SK-N-SH treated with all-trans-retinoic acid at 6 μM for 48 hours (cell line): Measurements from ENCODE around the gene TTC28.

Experiments used
- ATAC-seq: fragments of 200-7000 bp; cut with Tn5 transposase; 3 replicates; pipeline ENCODE4 v1.9.1; 2020; ENCODE audit warnings: mild to moderate bottlenecking, moderate library complexity
- ARNTL ChIP-seq: fragments of 450-650 bp; formaldehyde crosslinking; IDR thresholded peaks from 2 replicates; pipeline ENCODE4 v1.5.0; 2020; ENCODE audit warnings: low read depth, mild to moderate bottlenecking, moderate library complexity, borderline replicate concordance
- BACH2 ChIP-seq: fragments of 250-450 bp; sonication (Bioruptor Pico); IDR thresholded peaks from 2 replicates; pipeline ENCODE4 v1.9.0; 2021; ENCODE audit warnings: mild to moderate bottlenecking, borderline replicate concordance
- CSDC2 ChIP-seq: fragments of 250-450 bp; sonication (Bioruptor Pico); IDR thresholded peaks from 2 replicates; pipeline ENCODE4 v1.5.0; 2020; ENCODE audit warnings: mild to moderate bottlenecking, moderate library complexity
- GLIS3 ChIP-seq: fragments of 250-450 bp; sonication (Bioruptor Pico); IDR thresholded peaks from 2 replicates; pipeline ENCODE4 v1.5.0; 2020; ENCODE audit warnings: mild to moderate bottlenecking, moderate library complexity
- ISL1 ChIP-seq: fragments of 250-450 bp; sonication (Bioruptor Pico); IDR thresholded peaks from 2 replicates; pipeline ENCODE4 v2.1.2; 2022; ENCODE audit warnings: mild to moderate bottlenecking, moderate library complexity
- OSR1 ChIP-seq: fragments of 250-450 bp; sonication (Bioruptor Pico); IDR thresholded peaks from 2 replicates; pipeline ENCODE4 v1.8.0; 2022; ENCODE audit warnings: moderate library complexity, mild to moderate bottlenecking, inconsistent platforms
- RARB ChIP-seq: fragments of 250-450 bp; sonication (Bioruptor Pico); IDR thresholded peaks from 2 replicates; pipeline ENCODE4 v1.8.0; 2021; ENCODE audit warnings: mild to moderate bottlenecking, moderate library complexity
- ZC3H10 ChIP-seq: fragments of 250-450 bp; sonication (Bioruptor Pico); IDR thresholded peaks from 2 replicates; pipeline ENCODE4 v1.5.1; 2021; ENCODE audit warnings: mild to moderate bottlenecking, moderate library complexity
- ZFP3 ChIP-seq: fragments of 250-450 bp; sonication (Bioruptor Pico); IDR thresholded peaks from 2 replicates; pipeline ENCODE4 v1.5.0; 2020; ENCODE audit warnings: mild to moderate bottlenecking, moderate library complexity
- ZNF565 ChIP-seq: fragments of 450-650 bp; formaldehyde crosslinking; conservative IDR thresholded peaks from 2 replicates; pipeline ENCODE4 v1.5.0; 2020; ENCODE audit warnings: low read depth, mild to moderate bottlenecking, moderate library complexity
- ZNF70 ChIP-seq: fragments of 450-650 bp; formaldehyde crosslinking; IDR thresholded peaks from 2 replicates; pipeline ENCODE4 v1.5.0; 2020; ENCODE audit warnings: mild to moderate bottlenecking, moderate library complexity
- ZNF8 ChIP-seq: fragments of 450-650 bp; formaldehyde crosslinking; IDR thresholded peaks from 2 replicates; pipeline ENCODE4 v1.5.0; 2020; ENCODE audit warnings: mild to moderate bottlenecking, moderate library complexity
- TF ChIP-seq, protein P1 (sequence below): fragments of 250-450 bp; sonication (Bioruptor Pico); IDR thresholded peaks from 2 replicates; pipeline ENCODE4 v1.5.1; 2020; ENCODE audit warnings: low read depth, mild to moderate bottlenecking, moderate library complexity
- TF ChIP-seq, protein P2 (sequence below): fragments of 250-450 bp; sonication (Bioruptor Pico); IDR thresholded peaks from 2 replicates; pipeline ENCODE4 v1.5.0; 2020; ENCODE audit warnings: mild to moderate bottlenecking, moderate library complexity
- TF ChIP-seq, protein P3 (sequence below): fragments of 250-450 bp; sonication (Bioruptor Pico); IDR thresholded peaks from 2 replicates; pipeline ENCODE4 v1.8.0; 2021; ENCODE audit warnings: low read depth, mild to moderate bottlenecking, moderate library complexity, borderline replicate concordance
- TF ChIP-seq, protein P4 (sequence below): fragments of 250-450 bp; sonication (Bioruptor Pico); IDR thresholded peaks from 2 replicates; pipeline ENCODE4 v1.5.1; 2021; ENCODE audit warnings: mild to moderate bottlenecking, moderate library complexity
- TF ChIP-seq, protein P5 (sequence below): fragments of 250-450 bp; sonication (Bioruptor Pico); IDR thresholded peaks from 2 replicates; pipeline ENCODE4 v1.8.0; 2020; ENCODE audit warnings: mild to moderate bottlenecking, moderate library complexity, borderline replicate concordance

TTC28 gene

DNA sequence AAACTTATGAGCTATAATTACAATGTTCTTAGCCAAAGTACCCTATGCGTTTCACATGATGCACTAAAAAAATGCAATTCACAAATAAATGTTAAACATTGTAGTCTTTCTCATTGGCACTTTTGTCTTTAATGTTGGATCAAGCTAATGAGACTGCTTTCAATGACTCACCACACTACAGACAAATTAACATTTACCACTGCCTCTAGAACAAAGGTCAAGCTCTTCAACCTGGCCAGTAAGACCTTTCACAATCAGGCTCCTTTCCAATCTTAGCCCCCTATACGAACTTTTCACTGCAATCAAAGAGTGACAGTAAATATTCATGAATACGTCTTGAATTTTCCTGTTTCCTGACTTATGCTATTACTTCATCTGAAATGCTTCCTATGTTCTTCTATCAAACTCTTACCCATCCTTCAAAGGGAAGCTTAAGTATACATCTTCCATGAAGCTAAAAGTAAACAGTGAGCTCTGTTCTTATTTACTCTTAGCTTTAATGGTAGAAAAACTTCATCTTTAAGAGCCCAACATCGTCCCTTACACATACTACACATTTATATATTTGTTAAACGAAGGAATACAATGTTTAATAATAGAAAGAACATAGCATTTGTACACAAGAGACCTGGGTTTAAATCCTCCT, 433.9 kb downstream of the TTC28 start:
- TF ChIP-seq CSDC2: no peak
- TF ChIP-seq ISL1 (CRISPR knock-in tag): no peak
- TF ChIP-seq BACH2 (CRISPR knock-in tag): no peak
- TF ChIP-seq OSR1: no peak
- no peak for TF ChIP-seq ARNTL
- TF ChIP-seq ZNF70 (CRISPR knock-in tag): no peak
- TF ChIP-seq, protein P1, sequence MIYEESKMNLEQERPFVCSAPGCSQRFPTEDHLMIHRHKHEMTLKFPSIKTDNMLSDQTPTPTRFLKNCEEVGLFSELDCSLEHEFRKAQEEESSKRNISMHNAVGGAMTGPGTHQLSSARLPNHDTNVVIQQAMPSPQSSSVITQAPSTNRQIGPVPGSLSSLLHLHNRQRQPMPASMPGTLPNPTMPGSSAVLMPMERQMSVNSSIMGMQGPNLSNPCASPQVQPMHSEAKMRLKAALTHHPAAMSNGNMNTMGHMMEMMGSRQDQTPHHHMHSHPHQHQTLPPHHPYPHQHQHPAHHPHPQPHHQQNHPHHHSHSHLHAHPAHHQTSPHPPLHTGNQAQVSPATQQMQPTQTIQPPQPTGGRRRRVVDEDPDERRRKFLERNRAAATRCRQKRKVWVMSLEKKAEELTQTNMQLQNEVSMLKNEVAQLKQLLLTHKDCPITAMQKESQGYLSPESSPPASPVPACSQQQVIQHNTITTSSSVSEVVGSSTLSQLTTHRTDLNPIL (CRISPR knock-in tag): no peak
- TF ChIP-seq RARB (CRISPR knock-in tag): no peak
- TF ChIP-seq, protein P2, sequence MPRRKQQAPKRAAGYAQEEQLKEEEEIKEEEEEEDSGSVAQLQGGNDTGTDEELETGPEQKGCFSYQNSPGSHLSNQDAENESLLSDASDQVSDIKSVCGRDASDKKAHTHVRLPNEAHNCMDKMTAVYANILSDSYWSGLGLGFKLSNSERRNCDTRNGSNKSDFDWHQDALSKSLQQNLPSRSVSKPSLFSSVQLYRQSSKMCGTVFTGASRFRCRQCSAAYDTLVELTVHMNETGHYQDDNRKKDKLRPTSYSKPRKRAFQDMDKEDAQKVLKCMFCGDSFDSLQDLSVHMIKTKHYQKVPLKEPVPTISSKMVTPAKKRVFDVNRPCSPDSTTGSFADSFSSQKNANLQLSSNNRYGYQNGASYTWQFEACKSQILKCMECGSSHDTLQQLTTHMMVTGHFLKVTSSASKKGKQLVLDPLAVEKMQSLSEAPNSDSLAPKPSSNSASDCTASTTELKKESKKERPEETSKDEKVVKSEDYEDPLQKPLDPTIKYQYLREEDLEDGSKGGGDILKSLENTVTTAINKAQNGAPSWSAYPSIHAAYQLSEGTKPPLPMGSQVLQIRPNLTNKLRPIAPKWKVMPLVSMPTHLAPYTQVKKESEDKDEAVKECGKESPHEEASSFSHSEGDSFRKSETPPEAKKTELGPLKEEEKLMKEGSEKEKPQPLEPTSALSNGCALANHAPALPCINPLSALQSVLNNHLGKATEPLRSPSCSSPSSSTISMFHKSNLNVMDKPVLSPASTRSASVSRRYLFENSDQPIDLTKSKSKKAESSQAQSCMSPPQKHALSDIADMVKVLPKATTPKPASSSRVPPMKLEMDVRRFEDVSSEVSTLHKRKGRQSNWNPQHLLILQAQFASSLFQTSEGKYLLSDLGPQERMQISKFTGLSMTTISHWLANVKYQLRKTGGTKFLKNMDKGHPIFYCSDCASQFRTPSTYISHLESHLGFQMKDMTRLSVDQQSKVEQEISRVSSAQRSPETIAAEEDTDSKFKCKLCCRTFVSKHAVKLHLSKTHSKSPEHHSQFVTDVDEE (CRISPR knock-in tag): no peak
- no peak for TF ChIP-seq ZNF565 (CRISPR knock-in tag)
- TF ChIP-seq ZFP3 (CRISPR knock-in tag): no peak
- TF ChIP-seq, protein P3, sequence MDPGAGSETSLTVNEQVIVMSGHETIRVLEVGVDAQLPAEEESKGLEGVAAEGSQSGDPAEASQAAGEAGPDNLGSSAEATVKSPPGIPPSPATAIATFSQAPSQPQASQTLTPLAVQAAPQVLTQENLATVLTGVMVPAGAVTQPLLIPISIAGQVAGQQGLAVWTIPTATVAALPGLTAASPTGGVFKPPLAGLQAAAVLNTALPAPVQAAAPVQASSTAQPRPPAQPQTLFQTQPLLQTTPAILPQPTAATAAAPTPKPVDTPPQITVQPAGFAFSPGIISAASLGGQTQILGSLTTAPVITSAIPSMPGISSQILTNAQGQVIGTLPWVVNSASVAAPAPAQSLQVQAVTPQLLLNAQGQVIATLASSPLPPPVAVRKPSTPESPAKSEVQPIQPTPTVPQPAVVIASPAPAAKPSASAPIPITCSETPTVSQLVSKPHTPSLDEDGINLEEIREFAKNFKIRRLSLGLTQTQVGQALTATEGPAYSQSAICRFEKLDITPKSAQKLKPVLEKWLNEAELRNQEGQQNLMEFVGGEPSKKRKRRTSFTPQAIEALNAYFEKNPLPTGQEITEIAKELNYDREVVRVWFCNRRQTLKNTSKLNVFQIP (CRISPR knock-in tag): no peak
- TF ChIP-seq, protein P4, sequence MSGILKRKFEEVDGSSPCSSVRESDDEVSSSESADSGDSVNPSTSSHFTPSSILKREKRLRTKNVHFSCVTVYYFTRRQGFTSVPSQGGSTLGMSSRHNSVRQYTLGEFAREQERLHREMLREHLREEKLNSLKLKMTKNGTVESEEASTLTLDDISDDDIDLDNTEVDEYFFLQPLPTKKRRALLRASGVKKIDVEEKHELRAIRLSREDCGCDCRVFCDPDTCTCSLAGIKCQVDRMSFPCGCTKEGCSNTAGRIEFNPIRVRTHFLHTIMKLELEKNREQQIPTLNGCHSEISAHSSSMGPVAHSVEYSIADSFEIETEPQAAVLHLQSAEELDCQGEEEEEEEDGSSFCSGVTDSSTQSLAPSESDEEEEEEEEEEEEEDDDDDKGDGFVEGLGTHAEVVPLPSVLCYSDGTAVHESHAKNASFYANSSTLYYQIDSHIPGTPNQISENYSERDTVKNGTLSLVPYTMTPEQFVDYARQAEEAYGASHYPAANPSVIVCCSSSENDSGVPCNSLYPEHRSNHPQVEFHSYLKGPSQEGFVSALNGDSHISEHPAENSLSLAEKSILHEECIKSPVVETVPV (CRISPR knock-in tag): no peak
- no peak for ATAC-seq

DNA sequence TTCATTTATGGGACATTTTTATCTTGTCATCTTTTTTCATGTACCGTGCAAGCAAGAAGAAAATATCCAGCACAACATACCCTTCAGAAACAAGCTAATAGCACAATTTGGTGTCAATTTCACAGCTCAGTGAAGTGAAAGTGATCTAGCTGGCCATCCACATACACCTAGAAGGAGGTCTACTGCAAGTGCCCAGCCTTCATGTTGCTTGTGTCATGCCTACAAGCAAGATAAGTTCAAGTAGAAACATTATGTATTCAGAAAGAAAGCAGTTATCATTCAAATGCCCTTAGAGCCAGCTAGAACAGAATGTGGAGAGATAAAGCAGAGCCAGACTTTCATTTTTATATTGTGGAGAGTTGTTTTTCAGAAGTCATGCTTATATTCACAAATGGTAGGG, 434.9 kb downstream of the TTC28 start:
- no peak for ATAC-seq
- TF ChIP-seq ZC3H10 (CRISPR knock-in tag): no peak
- TF ChIP-seq, protein P2 (CRISPR knock-in tag): no peak
- TF ChIP-seq, protein P4 (CRISPR knock-in tag): no peak

DNA sequence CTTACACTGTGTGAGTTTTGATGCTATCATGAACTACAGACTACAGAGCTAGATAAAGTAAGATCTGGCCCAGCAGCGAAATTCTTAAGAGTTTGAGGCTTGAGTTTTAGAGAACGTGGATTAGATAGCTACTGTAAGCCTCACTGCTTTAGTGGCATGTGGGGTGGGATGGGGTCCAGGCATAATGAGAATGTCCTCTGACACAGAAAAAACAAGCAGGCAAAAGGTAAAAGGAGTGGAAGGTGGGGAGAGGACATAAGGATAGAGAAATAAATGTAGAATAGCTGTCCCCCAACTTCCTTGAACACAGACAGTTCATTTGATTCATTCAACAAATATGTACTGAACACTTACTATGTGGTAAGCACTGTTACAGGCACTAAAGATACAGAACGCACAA, 436.1 kb downstream of the TTC28 start:
- TF ChIP-seq OSR1: no peak
- no peak for TF ChIP-seq ZNF565 (CRISPR knock-in tag)
- TF ChIP-seq, protein P3 (CRISPR knock-in tag): no peak
- no peak for TF ChIP-seq ARNTL
- TF ChIP-seq ISL1 (CRISPR knock-in tag): no peak
- TF ChIP-seq, protein P5, sequence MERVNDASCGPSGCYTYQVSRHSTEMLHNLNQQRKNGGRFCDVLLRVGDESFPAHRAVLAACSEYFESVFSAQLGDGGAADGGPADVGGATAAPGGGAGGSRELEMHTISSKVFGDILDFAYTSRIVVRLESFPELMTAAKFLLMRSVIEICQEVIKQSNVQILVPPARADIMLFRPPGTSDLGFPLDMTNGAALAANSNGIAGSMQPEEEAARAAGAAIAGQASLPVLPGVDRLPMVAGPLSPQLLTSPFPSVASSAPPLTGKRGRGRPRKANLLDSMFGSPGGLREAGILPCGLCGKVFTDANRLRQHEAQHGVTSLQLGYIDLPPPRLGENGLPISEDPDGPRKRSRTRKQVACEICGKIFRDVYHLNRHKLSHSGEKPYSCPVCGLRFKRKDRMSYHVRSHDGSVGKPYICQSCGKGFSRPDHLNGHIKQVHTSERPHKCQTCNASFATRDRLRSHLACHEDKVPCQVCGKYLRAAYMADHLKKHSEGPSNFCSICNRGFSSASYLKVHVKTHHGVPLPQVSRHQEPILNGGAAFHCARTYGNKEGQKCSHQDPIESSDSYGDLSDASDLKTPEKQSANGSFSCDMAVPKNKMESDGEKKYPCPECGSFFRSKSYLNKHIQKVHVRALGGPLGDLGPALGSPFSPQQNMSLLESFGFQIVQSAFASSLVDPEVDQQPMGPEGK (CRISPR knock-in tag): no peak
- TF ChIP-seq ZFP3 (CRISPR knock-in tag): no peak
- TF ChIP-seq GLIS3 (CRISPR knock-in tag): no peak
- TF ChIP-seq, protein P4 (CRISPR knock-in tag): no peak
- TF ChIP-seq ZNF70 (CRISPR knock-in tag): no peak
- TF ChIP-seq ZNF8 (CRISPR knock-in tag): no peak
- no peak for TF ChIP-seq CSDC2
- TF ChIP-seq, all 23 proteins: peak for 0
- peak; percentile 30; the same call in 2 of the 3 replicates for ATAC-seq
